ENCODE results near the gene PTCD3.

Gene PTCD3

DNA sequence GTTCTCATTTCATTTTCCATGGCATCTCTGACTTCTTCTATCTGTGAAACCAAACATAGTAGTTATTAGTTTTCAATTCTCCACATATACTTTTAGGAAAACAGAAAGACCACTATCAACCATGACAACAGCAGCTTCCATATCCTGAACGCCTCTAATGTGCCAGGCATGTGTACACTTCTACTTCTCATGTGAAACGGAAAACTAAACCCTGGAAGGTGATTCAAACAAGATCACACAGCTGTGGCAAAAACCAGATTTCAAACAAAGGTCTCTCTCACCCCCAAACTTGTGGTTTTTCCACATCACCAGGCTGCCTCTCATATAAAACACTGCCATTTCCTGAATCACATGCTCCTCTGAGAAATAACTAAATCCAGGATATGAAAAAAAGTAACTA lies 41.8 kb downstream of the PTCD3 start:
- no peak for FAIRE-seq

DNA sequence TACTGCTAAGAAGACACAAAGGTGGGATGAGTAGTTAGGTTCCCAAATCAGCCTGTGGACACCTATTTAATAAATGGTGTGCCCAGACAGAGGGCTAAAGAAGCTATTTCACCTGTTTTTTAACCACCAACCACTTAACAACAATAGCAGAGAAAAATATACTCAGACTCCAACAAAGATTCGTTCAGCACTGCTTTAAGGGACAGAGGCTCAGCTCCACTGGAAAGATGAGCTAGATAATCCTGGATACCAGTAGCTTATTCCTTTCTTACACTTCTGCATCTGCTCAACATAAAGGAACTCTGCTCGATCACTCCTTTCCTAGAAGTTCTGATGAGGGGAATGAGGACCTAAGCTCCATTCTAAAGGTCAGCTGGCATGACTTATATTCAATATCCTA lies 44.5 kb downstream of the PTCD3 start:
- no peak for FAIRE-seq

DNA sequence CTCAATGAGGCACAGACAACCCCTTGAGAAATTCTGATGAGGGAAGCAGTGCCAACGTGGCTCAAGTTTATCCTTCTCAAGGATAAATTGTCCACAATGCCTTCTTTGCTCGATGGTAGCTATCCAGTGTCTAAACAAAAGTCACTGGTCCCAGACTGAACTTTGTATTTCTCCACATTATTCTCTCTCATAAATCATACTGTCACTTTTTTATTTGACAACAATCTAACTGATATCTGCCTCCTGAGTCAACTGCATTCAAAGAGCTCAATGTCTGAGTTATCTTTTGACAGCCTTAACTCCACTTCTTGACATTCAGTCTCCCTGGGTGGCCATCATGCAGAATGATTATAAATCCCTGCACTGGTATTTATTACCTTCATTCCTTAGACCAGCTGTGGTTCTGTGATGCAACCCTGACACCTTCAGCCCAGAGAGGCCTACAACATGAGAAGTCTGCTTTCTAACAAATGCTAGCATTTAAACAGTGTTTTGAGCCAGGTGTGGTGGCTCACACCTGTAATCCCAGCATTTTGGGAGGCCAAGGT lies 51.0 kb downstream of the PTCD3 start:
- FAIRE-seq: no peak

DNA sequence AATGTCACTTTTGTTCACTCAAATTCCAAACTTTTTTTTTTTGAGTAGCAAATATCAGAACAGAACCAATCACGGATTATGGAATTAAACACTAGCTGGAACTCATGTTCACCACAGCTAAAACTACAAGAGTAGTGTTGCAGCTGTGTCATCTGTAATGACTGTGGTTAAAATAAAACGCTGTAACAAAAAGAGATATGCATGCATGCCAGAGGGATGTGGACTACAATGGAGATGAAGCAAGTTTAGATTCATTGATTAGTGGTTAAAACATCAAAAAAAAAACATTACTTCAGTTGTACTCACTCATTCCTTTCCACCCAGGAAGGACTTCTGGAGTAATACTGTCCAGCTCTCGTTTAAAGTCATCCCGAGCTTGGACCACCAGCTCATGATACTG lies 52.3 kb downstream of the PTCD3 start:
- no peak for FAIRE-seq

DNA sequence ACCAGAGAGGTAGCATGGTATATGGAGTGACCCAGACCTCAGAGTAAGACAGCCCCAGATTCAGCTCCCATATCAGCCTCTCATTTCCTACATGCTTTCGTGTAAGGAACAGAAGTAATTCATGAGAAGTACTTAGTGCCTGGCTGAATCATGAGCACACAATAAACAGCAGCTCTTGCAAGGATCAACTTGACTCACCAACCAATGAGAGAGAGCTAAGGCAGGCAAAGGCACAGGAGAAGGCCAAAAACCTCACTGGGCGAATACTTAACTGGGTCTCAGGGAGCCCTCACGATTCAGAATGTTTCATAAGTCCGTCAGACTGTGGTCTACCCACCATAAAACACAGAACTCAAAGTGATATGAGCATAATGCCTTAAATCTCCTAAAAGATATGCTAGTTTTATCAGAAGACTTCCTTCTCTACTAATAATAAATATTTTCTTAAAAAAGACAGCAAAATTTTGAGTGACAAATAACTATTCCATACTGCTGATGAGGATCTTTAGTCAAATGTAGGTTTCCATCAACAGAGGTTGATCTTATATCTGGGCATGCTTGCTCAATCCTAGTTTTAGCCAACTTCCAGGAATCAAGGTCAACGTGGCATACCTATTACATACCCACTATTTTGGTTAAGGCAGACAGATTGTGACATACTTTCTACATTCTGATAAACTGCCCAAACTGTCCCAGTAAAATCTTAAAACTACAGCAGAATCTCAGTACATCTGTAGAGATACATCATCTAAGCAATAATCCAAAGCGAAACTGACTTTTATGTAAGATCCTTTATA lies 54.3 kb downstream of the PTCD3 start:
- no peak for FAIRE-seq

DNA sequence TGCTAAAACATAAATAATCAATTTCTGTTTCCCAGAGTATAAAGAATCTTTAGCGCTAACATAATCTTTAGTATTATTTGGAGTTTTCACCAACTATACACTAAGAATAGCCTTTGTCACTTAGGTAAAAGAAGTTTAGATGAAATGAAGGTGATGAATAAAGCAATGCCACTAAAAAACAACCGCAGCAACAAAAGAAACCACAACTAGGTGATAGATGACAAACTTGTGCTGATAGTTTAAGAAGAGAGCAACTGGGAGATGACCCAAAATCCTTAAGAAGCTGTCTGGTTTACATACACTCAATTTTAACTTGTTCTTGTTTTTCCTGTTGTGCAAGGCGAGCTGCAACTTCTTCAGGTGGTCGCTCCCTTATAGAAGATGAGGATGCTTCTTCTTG lies 64.4 kb downstream of the PTCD3 start:
- no peak for FAIRE-seq

DNA sequence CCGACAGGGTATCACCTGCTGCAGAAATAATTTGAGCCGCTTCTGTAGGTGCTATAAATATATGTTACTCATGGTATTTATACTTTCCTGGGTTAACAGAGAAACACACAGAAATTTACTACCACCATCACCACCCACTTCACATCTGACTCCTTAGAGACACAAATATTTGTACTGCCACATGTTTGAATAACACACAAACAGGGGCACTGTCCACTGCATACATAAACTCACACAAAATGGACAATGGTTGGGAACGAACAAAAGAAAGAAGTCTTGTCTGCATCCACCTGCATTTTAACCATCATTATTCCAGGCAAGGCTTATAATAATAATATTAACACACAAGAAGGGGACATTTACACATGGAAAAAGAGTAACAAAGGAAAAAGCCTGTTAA lies 65.3 kb downstream of the PTCD3 start:
- no peak for FAIRE-seq

DNA sequence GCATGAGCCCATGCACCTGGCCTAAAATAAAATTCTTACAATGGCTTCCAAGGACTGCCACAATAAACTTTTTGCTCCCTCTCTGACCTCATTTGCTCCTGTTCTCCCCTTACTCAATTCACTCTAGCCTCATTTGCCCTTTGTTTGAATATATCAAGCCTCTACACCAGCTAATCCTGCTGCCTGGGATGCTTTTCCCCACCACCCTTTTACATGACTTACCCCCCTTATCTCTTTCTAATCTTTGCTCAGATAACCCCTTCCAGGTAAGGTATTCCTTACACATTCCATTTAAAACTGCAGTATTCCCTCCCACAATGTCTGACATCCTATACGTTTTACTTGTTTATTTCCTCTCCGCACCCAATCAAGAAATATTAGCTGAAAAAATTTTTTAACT lies 66.6 kb downstream of the PTCD3 start:
- no peak for FAIRE-seq

DNA sequence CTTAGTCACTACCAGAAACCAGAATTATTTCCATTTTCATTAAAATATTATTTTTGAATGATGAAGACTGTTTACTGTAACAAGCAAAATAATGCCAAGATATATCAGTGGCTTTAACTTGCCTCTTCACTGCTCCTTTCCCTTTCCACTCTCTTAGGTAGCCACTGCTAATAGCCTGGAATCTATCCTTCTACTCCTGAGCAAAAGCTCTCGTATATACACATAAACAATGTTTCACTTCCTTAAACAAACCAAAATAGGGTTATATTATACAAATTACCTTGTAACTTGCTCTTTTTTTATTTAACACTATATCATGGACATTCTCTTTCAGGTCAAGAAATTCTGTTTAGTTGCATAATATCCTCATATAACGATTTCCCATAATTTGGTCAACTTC lies 68.4 kb downstream of the PTCD3 start:
- no peak for FAIRE-seq

DNA sequence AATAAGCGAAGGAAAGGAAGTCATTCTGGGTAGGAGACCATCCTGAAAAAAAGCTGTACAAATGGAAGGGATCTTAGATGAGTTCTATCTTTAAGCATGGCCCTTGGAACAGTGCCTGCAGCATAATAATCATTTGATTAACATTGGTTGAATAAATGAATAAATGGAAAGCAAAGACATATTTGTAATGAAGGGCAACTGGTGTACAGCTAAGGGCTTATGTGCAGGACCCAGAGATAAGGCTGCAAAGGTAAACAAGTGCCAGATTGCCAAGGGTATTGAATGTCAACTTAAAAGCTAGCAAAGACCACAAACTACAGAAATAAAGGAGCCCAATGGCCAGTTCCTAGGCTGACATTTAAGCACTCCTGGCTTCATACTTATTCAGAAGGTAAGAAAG lies 69.8 kb downstream of the PTCD3 start:
- FAIRE-seq: no peak

DNA sequence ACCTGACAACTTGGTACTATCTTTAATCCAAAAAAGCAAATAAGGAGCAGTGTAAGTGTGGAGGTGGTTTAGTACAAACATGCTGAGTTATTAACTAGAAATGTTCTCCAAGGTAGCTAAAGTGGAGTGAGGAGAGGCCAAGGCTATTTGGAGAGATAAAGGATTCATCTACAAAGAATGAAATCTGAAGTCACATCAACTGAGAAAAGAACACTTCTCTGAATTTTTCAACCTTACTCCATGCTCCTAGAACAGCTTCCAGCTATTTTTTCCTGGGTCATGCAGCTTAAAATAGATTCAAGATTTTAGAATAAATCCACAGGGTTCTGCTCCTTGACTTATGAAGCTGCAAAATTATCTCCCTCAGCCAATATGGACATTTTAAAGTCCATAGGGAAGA lies 70.6 kb downstream of the PTCD3 start:
- FAIRE-seq: no peak

DNA sequence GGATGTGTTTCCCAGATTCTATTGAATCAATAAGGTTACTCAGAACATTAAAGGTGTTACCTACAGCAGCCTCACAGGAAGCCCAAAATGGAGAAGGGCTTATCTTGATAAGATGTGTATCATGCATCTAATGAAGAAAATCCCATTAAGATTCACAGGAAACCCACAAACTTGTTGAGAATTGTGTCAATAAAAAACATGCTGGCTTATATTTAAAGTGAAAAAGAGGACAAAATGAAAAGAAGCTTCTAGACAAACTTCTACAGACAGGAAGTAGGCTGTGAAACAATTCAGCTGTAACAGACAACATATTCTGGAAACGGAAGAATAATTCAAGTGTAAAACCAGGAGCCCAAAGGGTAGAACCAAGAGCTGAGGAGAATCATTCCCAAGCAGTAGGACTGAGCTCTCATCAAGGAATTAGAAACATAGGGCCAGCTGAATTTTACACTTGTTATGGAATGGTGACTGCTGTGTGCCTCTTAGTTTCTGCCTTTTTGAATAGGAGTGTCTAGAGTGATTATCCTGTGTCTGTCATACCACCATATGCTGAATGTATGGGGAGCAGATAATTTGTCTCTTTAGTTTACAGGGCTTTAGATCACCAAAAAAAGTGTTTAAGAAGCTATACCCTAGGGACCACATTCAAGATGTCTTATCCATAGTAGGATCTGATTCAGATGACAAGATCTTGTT lies 79.6 kb downstream of the PTCD3 start:
- no peak for FAIRE-seq

DNA sequence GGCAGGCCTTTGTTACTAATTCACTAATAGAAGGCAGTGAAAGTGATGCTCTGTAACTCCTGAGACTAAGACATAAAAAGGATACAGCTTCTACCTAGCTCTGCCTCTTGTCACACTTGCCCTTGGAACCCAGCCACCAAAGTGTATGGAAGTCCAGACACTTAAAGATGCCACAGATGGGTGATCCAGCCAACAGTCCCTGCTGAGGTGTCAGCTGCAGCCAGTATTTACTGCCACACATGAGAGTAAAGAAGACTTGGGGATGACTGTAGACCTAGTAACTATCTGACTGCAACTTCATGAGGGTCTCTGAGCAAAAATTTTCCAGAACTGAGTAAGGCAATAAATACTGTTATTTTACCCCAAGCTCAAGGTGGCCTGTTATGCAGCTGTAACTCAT lies 80.4 kb downstream of the PTCD3 start:
- no peak for FAIRE-seq

DNA sequence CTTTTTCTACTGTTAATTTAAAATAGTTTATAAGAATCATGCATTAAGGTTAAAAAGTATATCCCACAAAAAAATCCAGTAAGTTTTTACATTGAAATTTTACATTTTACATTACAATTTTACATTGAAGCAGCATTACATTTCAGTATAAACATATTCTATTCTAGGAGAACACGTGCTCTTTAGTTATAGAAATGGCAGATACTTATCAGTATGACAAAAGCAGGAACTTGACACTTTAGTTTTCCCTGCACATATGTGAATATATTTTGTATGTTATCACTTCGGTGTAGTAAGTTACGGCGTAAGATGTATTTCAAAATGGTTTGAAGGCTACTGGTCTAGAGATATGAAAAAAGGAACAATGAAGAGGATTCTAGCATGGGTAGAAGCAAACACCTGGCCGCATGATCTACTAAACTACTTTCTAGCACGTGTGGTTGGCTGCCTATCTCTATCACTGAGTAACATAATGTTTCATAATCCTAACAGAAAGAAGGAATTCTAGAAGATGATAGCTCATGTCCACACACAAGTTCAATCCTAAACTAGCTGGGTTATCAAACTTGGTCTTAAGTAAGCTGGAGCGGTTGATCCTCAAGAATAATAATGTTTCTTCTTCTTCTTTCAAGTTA lies 83.9 kb downstream of the PTCD3 start:
- no peak for FAIRE-seq
